ENCODE data around the gene INSC. TPM values are rescaled to one million over a fixed set of nuclear protein-coding genes. Genes with fewer than 3 reads are reported as not detected.

Gene INSC
- total and polyA plus RNA-seq, 2 experiments from 2014 or later, result 0.97 to 1.5 TPM

- TF ChIP-seq, protein P1, sequence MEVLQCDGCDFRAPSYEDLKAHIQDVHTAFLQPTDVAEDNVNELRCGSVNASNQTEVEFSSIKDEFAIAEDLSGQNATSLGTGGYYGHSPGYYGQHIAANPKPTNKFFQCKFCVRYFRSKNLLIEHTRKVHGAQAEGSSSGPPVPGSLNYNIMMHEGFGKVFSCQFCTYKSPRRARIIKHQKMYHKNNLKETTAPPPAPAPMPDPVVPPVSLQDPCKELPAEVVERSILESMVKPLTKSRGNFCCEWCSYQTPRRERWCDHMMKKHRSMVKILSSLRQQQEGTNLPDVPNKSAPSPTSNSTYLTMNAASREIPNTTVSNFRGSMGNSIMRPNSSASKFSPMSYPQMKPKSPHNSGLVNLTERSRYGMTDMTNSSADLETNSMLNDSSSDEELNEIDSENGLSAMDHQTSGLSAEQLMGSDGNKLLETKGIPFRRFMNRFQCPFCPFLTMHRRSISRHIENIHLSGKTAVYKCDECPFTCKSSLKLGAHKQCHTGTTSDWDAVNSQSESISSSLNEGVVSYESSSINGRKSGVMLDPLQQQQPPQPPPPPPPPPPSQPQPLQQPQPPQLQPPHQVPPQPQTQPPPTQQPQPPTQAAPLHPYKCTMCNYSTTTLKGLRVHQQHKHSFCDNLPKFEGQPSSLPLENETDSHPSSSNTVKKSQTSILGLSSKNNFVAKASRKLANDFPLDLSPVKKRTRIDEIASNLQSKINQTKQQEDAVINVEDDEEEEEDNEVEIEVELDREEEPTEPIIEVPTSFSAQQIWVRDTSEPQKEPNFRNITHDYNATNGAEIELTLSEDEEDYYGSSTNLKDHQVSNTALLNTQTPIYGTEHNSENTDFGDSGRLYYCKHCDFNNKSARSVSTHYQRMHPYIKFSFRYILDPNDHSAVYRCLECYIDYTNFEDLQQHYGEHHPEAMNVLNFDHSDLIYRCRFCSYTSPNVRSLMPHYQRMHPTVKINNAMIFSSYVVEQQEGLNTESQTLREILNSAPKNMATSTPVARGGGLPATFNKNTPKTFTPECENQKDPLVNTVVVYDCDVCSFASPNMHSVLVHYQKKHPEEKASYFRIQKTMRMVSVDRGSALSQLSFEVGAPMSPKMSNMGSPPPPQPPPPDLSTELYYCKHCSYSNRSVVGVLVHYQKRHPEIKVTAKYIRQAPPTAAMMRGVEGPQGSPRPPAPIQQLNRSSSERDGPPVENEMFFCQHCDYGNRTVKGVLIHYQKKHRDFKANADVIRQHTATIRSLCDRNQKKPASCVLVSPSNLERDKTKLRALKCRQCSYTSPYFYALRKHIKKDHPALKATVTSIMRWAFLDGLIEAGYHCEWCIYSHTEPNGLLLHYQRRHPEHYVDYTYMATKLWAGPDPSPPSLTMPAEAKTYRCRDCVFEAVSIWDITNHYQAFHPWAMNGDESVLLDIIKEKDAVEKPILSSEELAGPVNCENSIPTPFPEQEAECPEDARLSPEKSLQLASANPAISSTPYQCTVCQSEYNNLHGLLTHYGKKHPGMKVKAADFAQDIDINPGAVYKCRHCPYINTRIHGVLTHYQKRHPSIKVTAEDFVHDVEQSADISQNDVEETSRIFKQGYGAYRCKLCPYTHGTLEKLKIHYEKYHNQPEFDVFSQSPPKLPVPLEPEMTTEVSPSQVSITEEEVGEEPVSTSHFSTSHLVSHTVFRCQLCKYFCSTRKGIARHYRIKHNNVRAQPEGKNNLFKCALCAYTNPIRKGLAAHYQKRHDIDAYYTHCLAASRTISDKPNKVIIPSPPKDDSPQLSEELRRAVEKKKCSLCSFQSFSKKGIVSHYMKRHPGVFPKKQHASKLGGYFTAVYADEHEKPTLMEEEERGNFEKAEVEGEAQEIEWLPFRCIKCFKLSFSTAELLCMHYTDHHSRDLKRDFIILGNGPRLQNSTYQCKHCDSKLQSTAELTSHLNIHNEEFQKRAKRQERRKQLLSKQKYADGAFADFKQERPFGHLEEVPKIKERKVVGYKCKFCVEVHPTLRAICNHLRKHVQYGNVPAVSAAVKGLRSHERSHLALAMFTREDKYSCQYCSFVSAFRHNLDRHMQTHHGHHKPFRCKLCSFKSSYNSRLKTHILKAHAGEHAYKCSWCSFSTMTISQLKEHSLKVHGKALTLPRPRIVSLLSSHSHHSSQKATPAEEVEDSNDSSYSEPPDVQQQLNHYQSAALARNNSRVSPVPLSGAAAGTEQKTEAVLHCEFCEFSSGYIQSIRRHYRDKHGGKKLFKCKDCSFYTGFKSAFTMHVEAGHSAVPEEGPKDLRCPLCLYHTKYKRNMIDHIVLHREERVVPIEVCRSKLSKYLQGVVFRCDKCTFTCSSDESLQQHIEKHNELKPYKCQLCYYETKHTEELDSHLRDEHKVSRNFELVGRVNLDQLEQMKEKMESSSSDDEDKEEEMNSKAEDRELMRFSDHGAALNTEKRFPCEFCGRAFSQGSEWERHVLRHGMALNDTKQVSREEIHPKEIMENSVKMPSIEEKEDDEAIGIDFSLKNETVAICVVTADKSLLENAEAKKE (CRISPR knock-in tag; IDR thresholded peaks at IDR 0.05), result no peak
- TF ChIP-seq EZH2phosphoT487 (IDR thresholded peaks at IDR 0.05; ENCODE audit: unreplicated experiment), result no peak
- TF ChIP-seq ZNF331 (CRISPR knock-in tag; IDR thresholded peaks at IDR 0.05; ENCODE audit: low read depth), result no peak
Observed at GRCh38 chr11:15124528-15124927, 9.8 kb downstream of the INSC start (continued).

DNA sequence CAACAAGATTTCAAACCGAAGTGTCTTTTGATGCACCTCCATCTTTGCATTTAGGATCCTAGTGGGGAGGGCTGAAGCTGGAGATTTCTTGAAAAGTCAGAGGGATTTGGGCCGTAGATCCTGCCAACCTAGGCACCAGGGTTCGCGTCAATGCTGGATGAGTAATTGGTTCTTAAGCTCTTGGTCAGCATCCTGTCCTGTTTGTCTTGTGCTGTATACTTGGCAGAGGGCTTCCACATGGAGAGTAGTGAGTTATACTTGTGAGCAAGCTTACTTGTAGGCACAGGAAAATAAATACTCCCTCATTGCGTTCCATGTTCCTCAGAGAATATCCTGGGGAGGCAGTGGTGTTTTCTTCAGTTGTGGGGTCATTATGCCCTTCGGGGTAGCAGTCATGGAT lies 12.6 kb downstream of the INSC start:
- H3K4me3 ChIP-seq, result no peak overlapping the region
- DNase-seq (ENCODE audit: low spot score) (no peak), ATAC-seq (no peak)
- no peak overlapping the region for H2AFZ ChIP-seq
- H3K4me3 Mint-ChIP-seq, result no peak overlapping the region
- no peak overlapping the region for H3K27ac Mint-ChIP-seq
- H3K9me3 Mint-ChIP-seq, result no peaks in the 10 kb centered on the region; the same call in 2 of the 3 replicates
- H3K36me3 ChIP-seq (ENCODE audit: insufficient read depth), result no peaks in the 10 kb centered on the region
- no peak overlapping the region for H3K4me2 ChIP-seq
- no peaks in the 10 kb centered on the region for H3K4me1 Mint-ChIP-seq
- no peaks in the 10 kb centered on the region for H3K79me2 ChIP-seq (replicated peaks; ENCODE audit: insufficient read depth)
- no peaks in the 10 kb centered on the region for H3K36me3 Mint-ChIP-seq (ENCODE audit: low read depth)
- TF ChIP-seq CREB1 (CRISPR knock-in tag; IDR thresholded peaks at IDR 0.05; ENCODE audit: low read depth), result no peak
- TF ChIP-seq, protein P2, sequence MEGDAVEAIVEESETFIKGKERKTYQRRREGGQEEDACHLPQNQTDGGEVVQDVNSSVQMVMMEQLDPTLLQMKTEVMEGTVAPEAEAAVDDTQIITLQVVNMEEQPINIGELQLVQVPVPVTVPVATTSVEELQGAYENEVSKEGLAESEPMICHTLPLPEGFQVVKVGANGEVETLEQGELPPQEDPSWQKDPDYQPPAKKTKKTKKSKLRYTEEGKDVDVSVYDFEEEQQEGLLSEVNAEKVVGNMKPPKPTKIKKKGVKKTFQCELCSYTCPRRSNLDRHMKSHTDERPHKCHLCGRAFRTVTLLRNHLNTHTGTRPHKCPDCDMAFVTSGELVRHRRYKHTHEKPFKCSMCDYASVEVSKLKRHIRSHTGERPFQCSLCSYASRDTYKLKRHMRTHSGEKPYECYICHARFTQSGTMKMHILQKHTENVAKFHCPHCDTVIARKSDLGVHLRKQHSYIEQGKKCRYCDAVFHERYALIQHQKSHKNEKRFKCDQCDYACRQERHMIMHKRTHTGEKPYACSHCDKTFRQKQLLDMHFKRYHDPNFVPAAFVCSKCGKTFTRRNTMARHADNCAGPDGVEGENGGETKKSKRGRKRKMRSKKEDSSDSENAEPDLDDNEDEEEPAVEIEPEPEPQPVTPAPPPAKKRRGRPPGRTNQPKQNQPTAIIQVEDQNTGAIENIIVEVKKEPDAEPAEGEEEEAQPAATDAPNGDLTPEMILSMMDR (conservative IDR thresholded peaks at IDR 0.05; ENCODE audit: low read depth in 2 of 2), result no peak
- no peak for TF ChIP-seq EZH2phosphoT487 (IDR thresholded peaks at IDR 0.05; ENCODE audit: unreplicated experiment)
- no peak for TF ChIP-seq STAT1 (IDR thresholded peaks at IDR 0.05; ENCODE audit: unreplicated experiment)
- no peak for TF ChIP-seq JUNB (IDR thresholded peaks at IDR 0.05; ENCODE audit: unreplicated experiment)
- TF ChIP-seq ZNF114 (CRISPR knock-in tag; IDR thresholded peaks at IDR 0.05), result no peak
- no peak for TF ChIP-seq ZNF331 (CRISPR knock-in tag; IDR thresholded peaks at IDR 0.05; ENCODE audit: low read depth)
- TF ChIP-seq, protein P3, sequence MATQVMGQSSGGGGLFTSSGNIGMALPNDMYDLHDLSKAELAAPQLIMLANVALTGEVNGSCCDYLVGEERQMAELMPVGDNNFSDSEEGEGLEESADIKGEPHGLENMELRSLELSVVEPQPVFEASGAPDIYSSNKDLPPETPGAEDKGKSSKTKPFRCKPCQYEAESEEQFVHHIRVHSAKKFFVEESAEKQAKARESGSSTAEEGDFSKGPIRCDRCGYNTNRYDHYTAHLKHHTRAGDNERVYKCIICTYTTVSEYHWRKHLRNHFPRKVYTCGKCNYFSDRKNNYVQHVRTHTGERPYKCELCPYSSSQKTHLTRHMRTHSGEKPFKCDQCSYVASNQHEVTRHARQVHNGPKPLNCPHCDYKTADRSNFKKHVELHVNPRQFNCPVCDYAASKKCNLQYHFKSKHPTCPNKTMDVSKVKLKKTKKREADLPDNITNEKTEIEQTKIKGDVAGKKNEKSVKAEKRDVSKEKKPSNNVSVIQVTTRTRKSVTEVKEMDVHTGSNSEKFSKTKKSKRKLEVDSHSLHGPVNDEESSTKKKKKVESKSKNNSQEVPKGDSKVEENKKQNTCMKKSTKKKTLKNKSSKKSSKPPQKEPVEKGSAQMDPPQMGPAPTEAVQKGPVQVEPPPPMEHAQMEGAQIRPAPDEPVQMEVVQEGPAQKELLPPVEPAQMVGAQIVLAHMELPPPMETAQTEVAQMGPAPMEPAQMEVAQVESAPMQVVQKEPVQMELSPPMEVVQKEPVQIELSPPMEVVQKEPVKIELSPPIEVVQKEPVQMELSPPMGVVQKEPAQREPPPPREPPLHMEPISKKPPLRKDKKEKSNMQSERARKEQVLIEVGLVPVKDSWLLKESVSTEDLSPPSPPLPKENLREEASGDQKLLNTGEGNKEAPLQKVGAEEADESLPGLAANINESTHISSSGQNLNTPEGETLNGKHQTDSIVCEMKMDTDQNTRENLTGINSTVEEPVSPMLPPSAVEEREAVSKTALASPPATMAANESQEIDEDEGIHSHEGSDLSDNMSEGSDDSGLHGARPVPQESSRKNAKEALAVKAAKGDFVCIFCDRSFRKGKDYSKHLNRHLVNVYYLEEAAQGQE (IDR thresholded peaks at IDR 0.05; ENCODE audit: unreplicated experiment), result no peak
- TF ChIP-seq EZH2 (IDR thresholded peaks at IDR 0.05; ENCODE audit: low read depth, unreplicated experiment), result no peak
- TF ChIP-seq NANOG (IDR thresholded peaks at IDR 0.05; ENCODE audit: borderline replicate concordance), result no peak
- TF ChIP-seq ETS1 (IDR thresholded peaks at IDR 0.05), result no peak
- TF ChIP-seq POLR2AphosphoS5 (IDR thresholded peaks at IDR 0.05; ENCODE audit: low read depth), result no peak
- no peak overlapping the region for H3K27ac ChIP-seq (ENCODE audit: low read depth)
- no peaks in the 10 kb centered on the region for H3K9me2 ChIP-seq (ENCODE audit: insufficient read depth)
- no peaks in the 10 kb centered on the region for H3K27me3 ChIP-seq (ENCODE audit: insufficient read depth)
- H3K27me3 Mint-ChIP-seq (ENCODE audit: insufficient read depth, low read depth, poor library complexity), result peaks cover 2% of the 10 kb centered on the region
- no peaks in the 10 kb centered on the region for H4K20me1 ChIP-seq (replicated peaks; ENCODE audit: insufficient read depth)
- no peaks in the 10 kb centered on the region for H3F3A ChIP-seq (replicated peaks; ENCODE audit: low read depth)
- no peaks in the 10 kb centered on the region for H3K4me1 ChIP-seq (ENCODE audit: insufficient read depth)

Data from GM23338 (cell line).